HepG2 (cell line): ENCODE results near the gene FUT6. TPM values are rescaled to one million over a fixed set of nuclear protein-coding genes. Genes with fewer than 3 reads are reported as not detected.

Experiments
- CENPT ChIP-seq: sonication (generic); formaldehyde crosslinking; IDR thresholded peaks from 2 replicates; pipeline ENCODE4 v1.8.0; 2022; ENCODE audit warnings: low read depth, mild to moderate bottlenecking, moderate library complexity, missing genetic modification reagents
- CREBL2 ChIP-seq: sonication (generic); formaldehyde crosslinking; IDR thresholded peaks from 2 replicates; pipeline ENCODE4 v1.8.1; 2023; ENCODE audit warnings: missing genetic modification reagents, mild to moderate bottlenecking, borderline replicate concordance
- DR1 ChIP-seq: sonication (generic); formaldehyde crosslinking; IDR thresholded peaks from 2 replicates; pipeline ENCODE4 v1.8.0; 2021; ENCODE audit warnings: mild to moderate bottlenecking, missing genetic modification reagents, inconsistent platforms
- FOXA3 ChIP-seq: IDR thresholded peaks from 2 replicates; pipeline ENCODE4 v1.6.1; 2016; ENCODE audit warnings: missing genetic modification reagents, missing compliant biosample characterization
- KAT7 ChIP-seq: IDR thresholded peaks from 2 replicates; pipeline ENCODE4 v1.6.1; 2018; ENCODE audit warnings: borderline replicate concordance, missing compliant biosample characterization
- MAF1 ChIP-seq: sonication (generic); formaldehyde crosslinking; IDR thresholded peaks from 2 replicates; pipeline ENCODE4 v1.5.0; 2020; ENCODE audit warnings: missing genetic modification reagents, borderline replicate concordance
- MAZ ChIP-seq, 2 experiments: sonication (generic) in 1 of 2; formaldehyde crosslinking in 1 of 2; IDR thresholded peaks; 2 replicates each; pipeline versions ENCODE4 v1.5.0 to v1.6.1; 2012 to 2020; ENCODE audit warnings: low read depth in 2 of 2, mild to moderate bottlenecking in 2 of 2, borderline replicate concordance in 1 of 2, improper control_type of control experiment in 1 of 2, low read length in 1 of 2, missing genetic modification reagents in 1 of 2, moderate library complexity in 1 of 2
- MTA1 ChIP-seq: sonication (generic); formaldehyde crosslinking; IDR thresholded peaks from 2 replicates; pipeline ENCODE4 v1.4.0; 2020; ENCODE audit warnings: missing genetic modification reagents, mild to moderate bottlenecking, borderline replicate concordance
- PHF5A ChIP-seq: IDR thresholded peaks from one replicate; pipeline ENCODE4 v1.6.1; 2018; ENCODE audit warnings: low read depth, missing genetic modification reagents; ENCODE audit not compliant: unreplicated experiment
- TOE1 ChIP-seq: sonication (generic); formaldehyde crosslinking; IDR thresholded peaks from 2 replicates; pipeline ENCODE4 v1.4.0; 2020; ENCODE audit warnings: mild to moderate bottlenecking, missing genetic modification reagents
- ZNF142 ChIP-seq: sonication (generic); formaldehyde crosslinking; IDR thresholded peaks from 2 replicates; pipeline ENCODE4 v1.4.0; 2020; ENCODE audit warnings: missing genetic modification reagents
- ZNF264 ChIP-seq: sonication (generic); formaldehyde crosslinking; IDR thresholded peaks from 2 replicates; pipeline ENCODE4 v1.4.0; 2020; ENCODE audit warnings: missing genetic modification reagents
- ZNF605 ChIP-seq: sonication (generic); formaldehyde crosslinking; IDR thresholded peaks from 2 replicates; pipeline ENCODE4 v1.8.0; 2022; ENCODE audit warnings: mild to moderate bottlenecking, missing genetic modification reagents
- ZNF644 ChIP-seq: IDR thresholded peaks from 2 replicates; pipeline ENCODE4 v1.6.1; 2016; ENCODE audit warnings: low read depth
- ZNF768 ChIP-seq: sonication (generic); formaldehyde crosslinking; IDR thresholded peaks from 2 replicates; pipeline ENCODE4 v1.4.0; 2020; ENCODE audit warnings: missing genetic modification reagents
- ZNF772 ChIP-seq: sonication (generic); formaldehyde crosslinking; IDR thresholded peaks from 2 replicates; pipeline ENCODE4 v1.5.0; 2020; ENCODE audit warnings: mild to moderate bottlenecking, missing genetic modification reagents
- ZNF780A ChIP-seq: sonication (generic); formaldehyde crosslinking; IDR thresholded peaks from 2 replicates; pipeline ENCODE4 v1.8.0; 2022; ENCODE audit warnings: mild to moderate bottlenecking, missing genetic modification reagents, moderate library complexity
- ZSCAN31 ChIP-seq: sonication (generic); formaldehyde crosslinking; IDR thresholded peaks from 2 replicates; pipeline ENCODE4 v1.5.0; 2020; ENCODE audit warnings: low read depth, mild to moderate bottlenecking, missing genetic modification reagents
- polyA plus RNA-seq, 8 experiments: library from polyadenylated mRNA; depleted of rRNA in 3 of 8; stranded (reverse) in 7 of 8; unstranded in 1 of 8; fragments of >200 nt; fragmentation: Illumina TruSeq in 4 of 8; extraction: Trizol in 4 of 8; gene quantifications; 2 replicates each; pipeline versions ENCODE4 v1.2.1 to v1.2.3, GENCODE V29; 2011 to 2016; ENCODE audit warnings: low read depth in 4 of 8, missing spikeins in 1 of 8, mixed read lengths in 1 of 8; ENCODE audit not compliant: insufficient read depth in 1 of 8
- total RNA-seq, 5 experiments: library from RNA; depleted of rRNA; stranded (reverse); fragments of >200 nt; fragmentation: Illumina TruSeq; extraction: Trizol; gene quantifications; 2 replicates each; pipeline ENCODE4 v1.2.3, GENCODE V29; 2016; ENCODE audit warnings: low read depth in 1 of 5
- TF ChIP-seq, protein P1 (sequence below): sonication (generic); formaldehyde crosslinking; conservative IDR thresholded peaks from 2 replicates; pipeline ENCODE4 v1.4.0; 2020; ENCODE audit warnings: missing genetic modification reagents
- TF ChIP-seq, protein P2 (sequence below): IDR thresholded peaks from 2 replicates; pipeline ENCODE4 v1.6.1; 2016; ENCODE audit warnings: missing compliant biosample characterization, missing genetic modification reagents, borderline replicate concordance
- TF ChIP-seq, protein P3 (sequence below): sonication (generic); formaldehyde crosslinking; IDR thresholded peaks from 2 replicates; pipeline ENCODE4 v1.8.1; 2023; ENCODE audit warnings: missing genetic modification reagents, inconsistent platforms, borderline replicate concordance

Gene FUT6
- total and polyA plus RNA-seq, 2 of the 13 experiments (the other 11 are each of a cell fraction or from before 2014, with no cell fraction given): 8.2 to 27.7 TPM

DNA sequence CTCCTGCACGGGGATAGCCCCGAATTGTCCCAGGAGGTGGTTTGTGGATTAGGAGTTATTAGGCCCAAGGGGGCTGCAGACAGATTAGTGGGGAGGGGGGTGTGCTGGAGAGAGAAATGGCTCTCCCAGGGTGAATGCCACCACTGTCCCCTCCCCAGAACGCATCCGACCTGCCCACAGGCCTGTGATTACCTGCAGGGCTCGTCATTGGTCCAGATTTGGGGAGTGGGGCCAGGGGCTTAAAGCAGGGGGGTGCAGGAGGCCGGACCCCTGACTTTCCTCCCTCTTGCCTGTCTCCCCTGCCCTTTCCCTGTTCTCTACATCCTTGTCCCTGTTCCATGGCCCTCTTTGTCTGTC, 33.4 kb downstream of the FUT6 start (continued):
- no peak for TF ChIP-seq ZNF142 (CRISPR knock-in tag)
- no peak for TF ChIP-seq ZNF264
- TF ChIP-seq, protein P1, sequence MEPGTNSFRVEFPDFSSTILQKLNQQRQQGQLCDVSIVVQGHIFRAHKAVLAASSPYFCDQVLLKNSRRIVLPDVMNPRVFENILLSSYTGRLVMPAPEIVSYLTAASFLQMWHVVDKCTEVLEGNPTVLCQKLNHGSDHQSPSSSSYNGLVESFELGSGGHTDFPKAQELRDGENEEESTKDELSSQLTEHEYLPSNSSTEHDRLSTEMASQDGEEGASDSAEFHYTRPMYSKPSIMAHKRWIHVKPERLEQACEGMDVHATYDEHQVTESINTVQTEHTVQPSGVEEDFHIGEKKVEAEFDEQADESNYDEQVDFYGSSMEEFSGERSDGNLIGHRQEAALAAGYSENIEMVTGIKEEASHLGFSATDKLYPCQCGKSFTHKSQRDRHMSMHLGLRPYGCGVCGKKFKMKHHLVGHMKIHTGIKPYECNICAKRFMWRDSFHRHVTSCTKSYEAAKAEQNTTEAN: no peak
- TF ChIP-seq MAZ (IDR thresholded peaks at IDR 0.05; ENCODE audit: borderline replicate concordance, low read depth, low read length): no peak
- no peak for TF ChIP-seq MAZ (CRISPR knock-in tag; IDR thresholded peaks at IDR 0.05; ENCODE audit: low read depth)
- TF ChIP-seq ZNF780A (CRISPR knock-in tag): no peak
- TF ChIP-seq KAT7: no peak
- peak; percentile 5; the same call in 1 of the 2 replicates for TF ChIP-seq ZNF772 (CRISPR knock-in tag)
- no peak for TF ChIP-seq ZNF768 (CRISPR knock-in tag)
- TF ChIP-seq ZSCAN31: no peak
- TF ChIP-seq ZNF605 (CRISPR knock-in tag): no peak
- 0 out of 2 replicates have a peak, but pooled peaks have one; percentile 30 for TF ChIP-seq CENPT
- TF ChIP-seq MTA1 (CRISPR knock-in tag): no peak
- no peak for TF ChIP-seq FOXA3 (CRISPR knock-in tag)
- 0 out of 2 replicates have a peak, but pooled peaks have one; percentile 10 for TF ChIP-seq DR1
- TF ChIP-seq PHF5A (CRISPR knock-in tag): no peak
- TF ChIP-seq, protein P2, sequence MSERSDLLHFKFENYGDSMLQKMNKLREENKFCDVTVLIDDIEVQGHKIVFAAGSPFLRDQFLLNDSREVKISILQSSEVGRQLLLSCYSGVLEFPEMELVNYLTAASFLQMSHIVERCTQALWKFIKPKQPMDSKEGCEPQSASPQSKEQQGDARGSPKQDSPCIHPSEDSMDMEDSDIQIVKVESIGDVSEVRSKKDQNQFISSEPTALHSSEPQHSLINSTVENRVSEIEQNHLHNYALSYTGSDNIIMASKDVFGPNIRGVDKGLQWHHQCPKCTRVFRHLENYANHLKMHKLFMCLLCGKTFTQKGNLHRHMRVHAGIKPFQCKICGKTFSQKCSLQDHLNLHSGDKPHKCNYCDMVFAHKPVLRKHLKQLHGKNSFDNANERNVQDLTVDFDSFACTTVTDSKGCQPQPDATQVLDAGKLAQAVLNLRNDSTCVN (CRISPR knock-in tag): no peak
- no peak for TF ChIP-seq ZNF644 (CRISPR knock-in tag)
- TF ChIP-seq, protein P3, sequence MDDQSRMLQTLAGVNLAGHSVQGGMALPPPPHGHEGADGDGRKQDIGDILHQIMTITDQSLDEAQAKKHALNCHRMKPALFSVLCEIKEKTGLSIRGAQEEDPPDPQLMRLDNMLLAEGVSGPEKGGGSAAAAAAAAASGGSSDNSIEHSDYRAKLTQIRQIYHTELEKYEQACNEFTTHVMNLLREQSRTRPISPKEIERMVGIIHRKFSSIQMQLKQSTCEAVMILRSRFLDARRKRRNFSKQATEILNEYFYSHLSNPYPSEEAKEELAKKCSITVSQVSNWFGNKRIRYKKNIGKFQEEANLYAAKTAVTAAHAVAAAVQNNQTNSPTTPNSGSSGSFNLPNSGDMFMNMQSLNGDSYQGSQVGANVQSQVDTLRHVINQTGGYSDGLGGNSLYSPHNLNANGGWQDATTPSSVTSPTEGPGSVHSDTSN (CRISPR knock-in tag): no peak
- TF ChIP-seq TOE1 (CRISPR knock-in tag): no peak
- no peak for TF ChIP-seq MAF1 (CRISPR knock-in tag)
- no peak for TF ChIP-seq CREBL2 (CRISPR knock-in tag)
